HepG2 (cell line): ENCODE measurements around the gene GRIN2D.

ENCODE experiments used
- FOXO1 ChIP-seq: sonication (generic); formaldehyde crosslinking; IDR thresholded peaks from 2 replicates; pipeline ENCODE4 v1.4.0; 2020; ENCODE audit warnings: missing genetic modification reagents
- HNRNPLL ChIP-seq: fragments of 200-400 bp; formaldehyde crosslinking; IDR thresholded peaks from 2 replicates; pipeline ENCODE4 v1.6.1; 2017; ENCODE audit warnings: mild to moderate bottlenecking, low read depth, low read length; ENCODE audit not compliant: poor library complexity, severe bottlenecking
- IRF9 ChIP-seq: sonication (generic); formaldehyde crosslinking; IDR thresholded peaks from 2 replicates; pipeline ENCODE4 v1.8.0; 2022; ENCODE audit warnings: missing genetic modification reagents, mild to moderate bottlenecking, borderline replicate concordance
- KDM5A ChIP-seq: fragments of 200-600 bp; sonication (generic); IDR thresholded peaks from 2 replicates; pipeline ENCODE4 v1.7.0; 2018; ENCODE audit warnings: antibody characterized with exemption, mild to moderate bottlenecking, low read length, borderline replicate concordance
- RAD51 ChIP-seq: fragments of 450-650 bp; IDR thresholded peaks from 2 replicates; pipeline ENCODE4 v1.6.1; 2016; ENCODE audit warnings: borderline replicate concordance
- SRF ChIP-seq: IDR thresholded peaks from 2 replicates; pipeline ENCODE4 v1.6.1; 2011; ENCODE audit warnings: mild to moderate bottlenecking, low read depth, low read length, moderate library complexity
- TBX3 ChIP-seq: fragments of 450-650 bp; IDR thresholded peaks from 2 replicates; pipeline ENCODE4 v1.6.1; 2017; ENCODE audit warnings: antibody characterized with exemption, mild to moderate bottlenecking, inconsistent platforms, borderline replicate concordance
- TCF7 ChIP-seq: sonication (generic); IDR thresholded peaks from 2 replicates; pipeline ENCODE4 v1.6.1; 2016; ENCODE audit warnings: antibody characterized with exemption, low read depth
- TP53 ChIP-seq: sonication (generic); formaldehyde crosslinking; conservative IDR thresholded peaks from 2 replicates; pipeline ENCODE4 v1.4.0; 2020; ENCODE audit warnings: missing genetic modification reagents
- ZNF224 ChIP-seq: sonication (generic); formaldehyde crosslinking; IDR thresholded peaks from 2 replicates; pipeline ENCODE4 v1.5.0; 2020; ENCODE audit warnings: mild to moderate bottlenecking, missing genetic modification reagents
- TF ChIP-seq, protein P1 (sequence below): sonication (generic); formaldehyde crosslinking; IDR thresholded peaks from 2 replicates; pipeline ENCODE4 v1.5.0; 2020; ENCODE audit warnings: mild to moderate bottlenecking, missing genetic modification reagents, moderate library complexity
- TF ChIP-seq, protein P2 (sequence below): sonication (generic); formaldehyde crosslinking; conservative IDR thresholded peaks from 2 replicates; pipeline ENCODE4 v1.4.0; 2020; ENCODE audit warnings: missing genetic modification reagents

DNA sequence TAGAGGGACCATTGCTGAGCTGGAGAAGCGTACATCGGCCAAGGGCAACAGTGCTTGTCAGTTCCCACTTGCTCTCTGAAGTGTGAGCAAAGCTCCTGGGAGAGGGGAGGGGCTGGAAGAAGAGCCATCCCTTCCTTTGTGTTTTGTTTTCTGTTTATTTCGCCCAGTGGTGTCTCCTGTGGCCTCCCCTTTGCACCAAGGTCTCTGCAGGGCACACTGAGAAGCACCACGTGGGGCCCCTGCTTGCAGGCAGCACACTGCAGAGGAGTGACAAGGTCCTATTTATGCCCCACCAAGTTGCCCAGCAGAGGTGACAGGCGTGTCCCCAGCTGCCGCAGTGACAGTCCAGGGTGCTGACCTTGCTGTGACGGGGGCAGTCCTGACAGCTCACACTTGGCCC, 24.0 kb downstream of the GRIN2D start:
- TF ChIP-seq, protein P1, sequence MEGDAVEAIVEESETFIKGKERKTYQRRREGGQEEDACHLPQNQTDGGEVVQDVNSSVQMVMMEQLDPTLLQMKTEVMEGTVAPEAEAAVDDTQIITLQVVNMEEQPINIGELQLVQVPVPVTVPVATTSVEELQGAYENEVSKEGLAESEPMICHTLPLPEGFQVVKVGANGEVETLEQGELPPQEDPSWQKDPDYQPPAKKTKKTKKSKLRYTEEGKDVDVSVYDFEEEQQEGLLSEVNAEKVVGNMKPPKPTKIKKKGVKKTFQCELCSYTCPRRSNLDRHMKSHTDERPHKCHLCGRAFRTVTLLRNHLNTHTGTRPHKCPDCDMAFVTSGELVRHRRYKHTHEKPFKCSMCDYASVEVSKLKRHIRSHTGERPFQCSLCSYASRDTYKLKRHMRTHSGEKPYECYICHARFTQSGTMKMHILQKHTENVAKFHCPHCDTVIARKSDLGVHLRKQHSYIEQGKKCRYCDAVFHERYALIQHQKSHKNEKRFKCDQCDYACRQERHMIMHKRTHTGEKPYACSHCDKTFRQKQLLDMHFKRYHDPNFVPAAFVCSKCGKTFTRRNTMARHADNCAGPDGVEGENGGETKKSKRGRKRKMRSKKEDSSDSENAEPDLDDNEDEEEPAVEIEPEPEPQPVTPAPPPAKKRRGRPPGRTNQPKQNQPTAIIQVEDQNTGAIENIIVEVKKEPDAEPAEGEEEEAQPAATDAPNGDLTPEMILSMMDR (CRISPR knock-in tag), result no peak
- TF ChIP-seq, protein P2, sequence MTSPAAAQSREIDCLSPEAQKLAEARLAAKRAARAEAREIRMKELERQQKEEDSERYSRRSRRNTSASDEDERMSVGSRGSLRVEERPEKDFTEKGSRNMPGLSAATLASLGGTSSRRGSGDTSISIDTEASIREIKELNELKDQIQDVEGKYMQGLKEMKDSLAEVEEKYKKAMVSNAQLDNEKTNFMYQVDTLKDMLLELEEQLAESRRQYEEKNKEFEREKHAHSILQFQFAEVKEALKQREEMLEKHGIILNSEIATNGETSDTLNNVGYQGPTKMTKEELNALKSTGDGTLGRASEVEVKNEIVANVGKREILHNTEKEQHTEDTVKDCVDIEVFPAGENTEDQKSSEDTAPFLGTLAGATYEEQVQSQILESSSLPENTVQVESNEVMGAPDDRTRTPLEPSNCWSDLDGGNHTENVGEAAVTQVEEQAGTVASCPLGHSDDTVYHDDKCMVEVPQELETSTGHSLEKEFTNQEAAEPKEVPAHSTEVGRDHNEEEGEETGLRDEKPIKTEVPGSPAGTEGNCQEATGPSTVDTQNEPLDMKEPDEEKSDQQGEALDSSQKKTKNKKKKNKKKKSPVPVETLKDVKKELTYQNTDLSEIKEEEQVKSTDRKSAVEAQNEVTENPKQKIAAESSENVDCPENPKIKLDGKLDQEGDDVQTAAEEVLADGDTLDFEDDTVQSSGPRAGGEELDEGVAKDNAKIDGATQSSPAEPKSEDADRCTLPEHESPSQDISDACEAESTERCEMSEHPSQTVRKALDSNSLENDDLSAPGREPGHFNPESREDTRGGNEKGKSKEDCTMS (CRISPR knock-in tag), result no peak
- TF ChIP-seq ZNF224 (CRISPR knock-in tag), result no peak
- no peak for TF ChIP-seq KDM5A
- TF ChIP-seq FOXO1, result no peak
- TF ChIP-seq IRF9 (CRISPR knock-in tag), result no peak
- no peak for TF ChIP-seq HNRNPLL
- TF ChIP-seq SRF, result no peak
- TF ChIP-seq TBX3, result no peak
- no peak for TF ChIP-seq TP53 (CRISPR knock-in tag)
- TF ChIP-seq TCF7, result no peak
- TF ChIP-seq RAD51, result no peak
